ENCODE measurements around the gene ATP23. TPM values are rescaled to one million over a fixed set of nuclear protein-coding genes. Genes with fewer than 3 reads are reported as not detected.
A peak's percentile ranks its signal among the peaks of the same experiment; 100 is the strongest.

Gene ATP23
- total RNA-seq, 1 donor: 5.1 TPM

DNA sequence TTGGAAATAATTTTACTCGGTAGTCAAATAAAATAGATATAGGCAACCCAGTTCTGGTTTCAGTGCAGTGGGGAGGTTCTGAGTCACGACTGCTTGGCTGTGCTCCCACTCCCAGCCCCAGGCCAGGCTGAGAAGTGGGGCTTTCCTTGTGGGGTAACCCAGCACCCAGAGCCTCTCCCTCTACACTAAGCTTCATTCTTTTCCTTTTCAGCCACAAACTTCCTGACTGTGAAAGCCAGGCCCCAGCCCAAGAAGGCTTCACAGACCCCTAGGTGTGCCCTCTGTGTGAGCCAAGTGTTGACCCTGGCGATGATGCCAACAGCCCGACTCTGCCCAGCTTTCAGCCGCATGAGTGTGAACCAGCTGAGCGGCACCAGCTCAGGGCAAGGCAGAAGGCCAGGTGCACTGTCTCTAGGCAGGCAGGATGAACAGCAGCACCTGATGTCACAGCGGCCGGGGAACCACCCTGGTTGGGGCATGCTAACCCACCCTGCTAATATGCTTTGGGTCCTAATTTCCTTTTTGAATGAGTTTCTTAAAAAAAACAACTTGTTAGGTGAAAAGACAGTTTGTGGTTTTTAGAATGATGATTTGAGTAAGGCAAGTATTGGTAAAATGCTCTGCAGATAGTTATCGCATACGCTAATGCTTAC is 42.2 kb upstream of the ATP23 start:
- Histone ChIP-seq H3K79me2 (ENCODE audit: insufficient read depth, low read length) (no peaks in the 10 kb centered on the region), H3K4me1 (ENCODE audit: insufficient read depth, low read length) (peaks cover 49% of the 10 kb centered on the region), H3K27me3 (ENCODE audit: insufficient read depth, low read length) (no peaks in the 10 kb centered on the region), H4K20me1 (ENCODE audit: insufficient read depth, low read length) (no peaks in the 10 kb centered on the region), H3K4me3 (ENCODE audit: insufficient read depth, low read length) (no peak overlapping the region), H3K27ac (ENCODE audit: low read depth, low read length) (peak overlapping the region; percentile 37), H2AFZ (ENCODE audit: low read length) (no peak overlapping the region), H3K4me2 (ENCODE audit: insufficient read depth, low read length) (peak overlapping the region; percentile 42), H3K36me3 (ENCODE audit: insufficient read depth, low read length) (no peaks in the 10 kb centered on the region), H3K9me3 (ENCODE audit: low read depth, low read length) (no peaks in the 10 kb centered on the region)
- peak; percentile 92 for DNase-seq (ENCODE audit: insufficient read length, low spot score, missing footprints)
- TF ChIP-seq, protein P1, sequence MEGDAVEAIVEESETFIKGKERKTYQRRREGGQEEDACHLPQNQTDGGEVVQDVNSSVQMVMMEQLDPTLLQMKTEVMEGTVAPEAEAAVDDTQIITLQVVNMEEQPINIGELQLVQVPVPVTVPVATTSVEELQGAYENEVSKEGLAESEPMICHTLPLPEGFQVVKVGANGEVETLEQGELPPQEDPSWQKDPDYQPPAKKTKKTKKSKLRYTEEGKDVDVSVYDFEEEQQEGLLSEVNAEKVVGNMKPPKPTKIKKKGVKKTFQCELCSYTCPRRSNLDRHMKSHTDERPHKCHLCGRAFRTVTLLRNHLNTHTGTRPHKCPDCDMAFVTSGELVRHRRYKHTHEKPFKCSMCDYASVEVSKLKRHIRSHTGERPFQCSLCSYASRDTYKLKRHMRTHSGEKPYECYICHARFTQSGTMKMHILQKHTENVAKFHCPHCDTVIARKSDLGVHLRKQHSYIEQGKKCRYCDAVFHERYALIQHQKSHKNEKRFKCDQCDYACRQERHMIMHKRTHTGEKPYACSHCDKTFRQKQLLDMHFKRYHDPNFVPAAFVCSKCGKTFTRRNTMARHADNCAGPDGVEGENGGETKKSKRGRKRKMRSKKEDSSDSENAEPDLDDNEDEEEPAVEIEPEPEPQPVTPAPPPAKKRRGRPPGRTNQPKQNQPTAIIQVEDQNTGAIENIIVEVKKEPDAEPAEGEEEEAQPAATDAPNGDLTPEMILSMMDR (IDR thresholded peaks at IDR 0.05; ENCODE audit: extremely low read depth, low read depth, low read length): no peak

DNA sequence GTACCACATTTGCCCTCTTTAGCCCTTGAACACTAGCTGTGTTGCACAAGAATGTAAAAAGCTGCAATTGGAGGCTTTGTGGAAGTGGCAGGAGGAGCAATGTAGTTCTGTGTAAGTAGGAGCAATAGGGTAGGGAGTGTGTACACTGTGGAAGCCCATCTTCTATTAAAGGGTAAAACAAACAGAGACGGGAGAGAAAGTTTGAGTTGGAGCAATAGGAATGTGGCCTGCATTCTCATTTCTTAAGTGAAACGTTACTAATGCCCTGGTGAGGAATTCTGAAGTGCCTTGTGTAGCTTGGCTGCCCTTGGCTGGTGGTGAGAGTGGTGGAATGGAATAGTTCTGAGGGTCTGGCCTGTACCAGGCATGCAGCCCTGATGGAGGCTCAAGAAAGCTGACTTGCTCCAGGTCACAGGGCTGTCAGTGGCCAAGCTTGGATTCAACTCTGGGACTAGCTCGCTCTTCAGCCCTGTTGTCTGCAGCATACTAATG is 38.8 kb upstream of the ATP23 start:
- H3K36me3 ChIP-seq (ENCODE audit: insufficient read depth, low read length): no peaks in the 10 kb centered on the region
- TF ChIP-seq, protein P1 (IDR thresholded peaks at IDR 0.05; ENCODE audit: extremely low read depth, low read depth, low read length): no peak
- DNase-seq (ENCODE audit: insufficient read length, low spot score, missing footprints): no peak

DNA sequence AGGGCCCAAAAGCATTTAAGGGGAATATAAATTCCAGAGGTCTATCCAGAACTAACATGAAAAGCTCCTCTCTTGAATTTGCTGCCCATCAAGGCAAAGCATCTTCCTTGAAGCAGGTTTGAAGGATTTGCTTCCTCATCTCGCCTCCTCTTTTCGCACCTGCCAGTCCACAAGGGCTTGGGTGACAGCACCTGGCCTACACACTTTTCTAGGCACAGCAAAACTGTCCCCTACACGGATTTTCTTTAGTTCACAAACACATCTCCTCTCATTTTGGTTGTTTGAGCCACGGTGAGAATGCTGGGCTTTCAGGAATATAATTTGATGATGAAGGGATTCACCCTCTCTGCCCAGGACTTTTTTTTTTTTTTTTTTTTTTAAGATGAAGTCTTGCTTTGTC is 36.9 kb upstream of the ATP23 start:
- peaks cover 13% of the 10 kb centered on the region for H3K27me3 ChIP-seq (ENCODE audit: insufficient read depth, low read length)
- H3K4me1 ChIP-seq (ENCODE audit: insufficient read depth, low read length): peaks cover 4% of the 10 kb centered on the region
- no peaks in the 10 kb centered on the region for H3K9me3 ChIP-seq (ENCODE audit: low read depth, low read length)
- no peaks in the 10 kb centered on the region for H3K36me3 ChIP-seq (ENCODE audit: insufficient read depth, low read length)
- H3K4me3 ChIP-seq (ENCODE audit: insufficient read depth, low read length): no peak overlapping the region
- H3K27ac ChIP-seq (ENCODE audit: low read depth, low read length): no peak overlapping the region
- H2AFZ ChIP-seq (ENCODE audit: low read length): no peak overlapping the region
- TF ChIP-seq, protein P1 (IDR thresholded peaks at IDR 0.05; ENCODE audit: extremely low read depth, low read depth, low read length): no peak
- no peaks in the 10 kb centered on the region for H3K79me2 ChIP-seq (ENCODE audit: insufficient read depth, low read length)
- H3K4me2 ChIP-seq (ENCODE audit: insufficient read depth, low read length): no peak overlapping the region
- H4K20me1 ChIP-seq (ENCODE audit: insufficient read depth, low read length): no peaks in the 10 kb centered on the region
- DNase-seq (ENCODE audit: insufficient read length, low spot score, missing footprints): no peak

More for the DNA sequence above, 38.8 kb upstream of the ATP23 start:
- no peaks in the 10 kb centered on the region for H4K20me1 ChIP-seq (ENCODE audit: insufficient read depth, low read length)
- no peak overlapping the region for H3K27ac ChIP-seq (ENCODE audit: low read depth, low read length)
- H3K4me3 ChIP-seq (ENCODE audit: insufficient read depth, low read length): no peak overlapping the region
- H2AFZ ChIP-seq (ENCODE audit: low read length): peak overlapping the region; percentile 36
- peaks cover 19% of the 10 kb centered on the region for H3K4me1 ChIP-seq (ENCODE audit: insufficient read depth, low read length)
- no peaks in the 10 kb centered on the region for H3K79me2 ChIP-seq (ENCODE audit: insufficient read depth, low read length)
- no peak overlapping the region for H3K4me2 ChIP-seq (ENCODE audit: insufficient read depth, low read length)
- peaks cover 4% of the 10 kb centered on the region for H3K27me3 ChIP-seq (ENCODE audit: insufficient read depth, low read length)
- no peaks in the 10 kb centered on the region for H3K9me3 ChIP-seq (ENCODE audit: low read depth, low read length)

DNA sequence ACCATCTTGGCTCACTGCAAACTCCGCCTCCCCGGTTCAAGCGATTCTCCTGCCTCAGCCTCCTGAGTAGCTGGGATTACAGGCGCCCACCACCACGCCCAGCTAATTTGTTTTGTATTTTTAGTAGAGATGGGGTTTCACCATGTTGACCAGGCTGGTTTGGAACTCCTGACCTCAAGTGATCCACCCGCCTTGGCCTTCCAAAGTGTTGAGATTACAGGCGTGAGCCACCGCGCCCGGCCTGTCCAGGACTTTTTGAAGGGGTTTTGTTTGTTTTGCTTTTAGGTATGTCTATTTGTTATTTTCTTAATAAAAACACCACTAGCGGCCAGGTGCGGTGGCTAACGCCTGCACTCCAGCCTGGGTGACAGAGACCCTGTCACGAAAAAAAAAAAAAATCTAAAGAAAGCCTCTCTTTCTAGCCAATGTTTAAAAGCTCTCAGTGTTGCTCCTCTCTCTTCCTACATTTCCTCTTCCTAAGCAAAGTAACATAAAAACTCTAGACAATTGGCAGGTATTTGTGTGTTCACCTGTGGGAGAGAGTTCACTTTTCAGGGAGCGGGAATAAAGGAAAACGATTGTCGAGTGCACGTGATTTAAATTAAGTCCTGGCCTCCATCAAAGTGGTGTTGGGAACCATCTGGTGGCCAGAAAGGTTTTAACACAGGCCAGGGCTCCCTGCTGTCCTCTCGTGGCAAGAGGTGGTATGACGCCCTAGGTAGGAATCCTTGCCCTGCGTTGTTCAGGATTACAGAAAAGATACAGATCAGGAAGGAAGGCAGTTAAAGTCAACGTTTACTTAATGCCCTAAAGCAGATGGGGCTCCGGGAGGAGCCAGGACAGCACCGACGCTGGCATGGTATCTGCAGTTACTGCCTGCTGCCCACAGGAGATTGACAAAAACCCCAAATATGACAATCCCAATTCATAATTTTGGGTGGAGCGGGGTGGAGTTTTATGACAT is 36.2 kb upstream of the ATP23 start:
- H2AFZ ChIP-seq (ENCODE audit: low read length): peak overlapping the region; percentile 89
- peak overlapping the region; percentile 50 for H3K4me3 ChIP-seq (ENCODE audit: insufficient read depth, low read length)

More for the DNA sequence above, 36.2 kb upstream of the ATP23 start:
- H3K4me1 ChIP-seq (ENCODE audit: insufficient read depth, low read length): peaks cover 2% of the 10 kb centered on the region
- H3K9me3 ChIP-seq (ENCODE audit: low read depth, low read length): no peaks in the 10 kb centered on the region
- H3K27me3 ChIP-seq (ENCODE audit: insufficient read depth, low read length): peaks cover 16% of the 10 kb centered on the region
- H3K4me2 ChIP-seq (ENCODE audit: insufficient read depth, low read length): peak overlapping the region; percentile 75
- peak; percentile 82 for DNase-seq (ENCODE audit: insufficient read length, low spot score, missing footprints)
- H3K27ac ChIP-seq (ENCODE audit: low read depth, low read length): no peak overlapping the region
- no peaks in the 10 kb centered on the region for H3K36me3 ChIP-seq (ENCODE audit: insufficient read depth, low read length)
- no peaks in the 10 kb centered on the region for H4K20me1 ChIP-seq (ENCODE audit: insufficient read depth, low read length)
- TF ChIP-seq, protein P1 (IDR thresholded peaks at IDR 0.05; ENCODE audit: extremely low read depth, low read depth, low read length): peak; percentile 100
- H3K79me2 ChIP-seq (ENCODE audit: insufficient read depth, low read length): no peaks in the 10 kb centered on the region
